Ovary (tissue), 9 donors: ENCODE data around the gene SH3RF3. TPM values are rescaled to one million over a fixed set of nuclear protein-coding genes. Genes with fewer than 3 reads are reported as not detected.
A peak's percentile ranks its signal among the peaks of the same experiment; 100 is the strongest.

Source experiments
- DNase-seq, 5 donors: peaks; one replicate each; pipeline ENCODE4 v3.0.0-alpha.2; 2019 to 2020
- H3K27ac ChIP-seq, 2 donors: fragments of 200-600 bp; one replicate each; pipeline versions ENCODE4 v1.5.1 to v1.8.0; 2019 to 2022
- H3K27me3 ChIP-seq: fragments of 200-600 bp; one replicate; pipeline ENCODE4 v1.8.0; 2022
- H3K36me3 ChIP-seq: fragments of 200-600 bp; sonication (generic); one replicate; pipeline ENCODE4 v1.5.1; 2019
- H3K4me1 ChIP-seq: one replicate; pipeline ENCODE4 v1.8.1; 2013; ENCODE audit warnings: mild to moderate bottlenecking, moderate library complexity; ENCODE audit not compliant: insufficient read depth
- H3K4me3 ChIP-seq: fragments of 200-600 bp; sonication (generic); one replicate; pipeline ENCODE4 v1.5.1; 2017
- H3K9me3 ChIP-seq, 2 donors: fragments of 200-600 bp in 1 of 2; sonication (generic) in 1 of 2; one replicate each; pipeline versions ENCODE4 v1.5.1 to v1.8.1; 2013 to 2019; ENCODE audit warnings: mild to moderate bottlenecking in 1 of 2, moderate library complexity in 1 of 2
- EP300 ChIP-seq: sonication (generic); formaldehyde crosslinking; IDR thresholded peaks from one replicate; pipeline ENCODE4 v1.6.1; 2017; ENCODE audit warnings: antibody characterized with exemption
- POLR2A ChIP-seq: fragments of 450-650 bp; IDR thresholded peaks from one replicate; pipeline ENCODE4 v1.6.1; 2017; ENCODE audit warnings: antibody characterized with exemption, mild to moderate bottlenecking, moderate library complexity
- WGBS, 3 donors: extraction: QIAGEN DNeasy Blood & Tissue Kit in 1 of 3; methylation state at CpG; one replicate each; pipeline versions ENCODE4 v1.1.5 to v1.1.7; 2013 to 2017; 5-methylcytosine and 5-hydroxymethylcytosine counted together
- intact Hi-C, 4 donors: fragments of 100-400 bp; cut with DNase I; formaldehyde crosslinking; loops; one replicate each; pipeline versions ENCODE4 v1.11.0 to v1.15.1; 2022 to 2023
- polyA plus RNA-seq, 2 donors: library from polyadenylated mRNA; stranded (reverse); fragments of 200-250 nt in 1 of 2; fragments of 350-450 nt in 1 of 2; fragmentation: Illumina TruSeq in 1 of 2; extraction: RNeasy Lipid Tissue Mini Kit (QIAGEN cat#74804) in 1 of 2; gene quantifications; one replicate each; pipeline ENCODE4 v1.2.3, GENCODE V29; 2013 to 2014
- total RNA-seq, 7 donors: library from RNA; depleted of rRNA in 2 of 7; stranded (reverse); fragments of >200 nt in 2 of 7; fragmentation: NEBNext Ultra II Directional in 3 of 7; extraction: Animal tissue kit (Norgen Biotek cat#: 25700) in 3 of 7; gene quantifications; one replicate each; pipeline versions ENCODE4 v1.1.0 to v1.2.4, GENCODE V29; 2016 to 2023
- TF ChIP-seq, protein P1 (sequence below), 3 donors: fragments of 450-650 bp in 2 of 3; fragments of 200-600 bp in 1 of 3; IDR thresholded peaks; one replicate each; pipeline versions ENCODE4 v1.5.1 to v1.8.0; 2016 to 2022; ENCODE audit warnings: antibody characterized with exemption in 3 of 3, mild to moderate bottlenecking in 1 of 3
- donor health status: DM: no; HTN: no; CAD: no; lungs with moderate emphysema.
- donor health status: DM: no; HTN: no; CAD: no.
- donor health status: Bipolar disorder and iron deficiency.
- donor health status: DM: yes; HTN: yes; CAD: no.
- donor health status: DM: no; HTN: no; CAD: no.
- donor health status: DM: yes; HTN: yes; CAD: no.

The SH3RF3 gene
- total and polyA plus RNA-seq, 9 donors, result 2.7 to 10.1 (median 4.5) TPM

DNA sequence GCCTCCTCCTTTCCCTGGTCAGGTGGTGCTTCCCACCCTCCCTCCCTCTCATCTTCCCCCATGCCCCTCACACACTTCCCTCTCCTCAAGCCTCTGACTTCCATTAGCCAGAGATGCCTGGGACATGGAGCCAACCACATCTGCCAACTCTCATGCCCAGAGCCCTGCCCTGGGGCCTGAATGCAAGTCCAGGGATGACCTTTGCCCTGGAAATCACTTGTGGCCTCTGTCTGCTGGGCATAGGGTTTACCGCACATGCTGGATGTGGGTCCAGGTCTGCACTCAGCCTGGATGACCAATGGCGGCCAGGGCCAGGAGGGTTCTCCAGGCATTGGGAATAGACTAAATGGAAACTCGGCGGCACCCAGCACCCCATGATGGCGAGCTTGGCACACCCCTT is 385.9 kb downstream of the SH3RF3 start:
- 96 to 100% (median 96%) methylated on average over 5 of the region's 5 CpGs for WGBS, 3 donors
- Histone ChIP-seq H3K27me3 (no peaks in the 10 kb centered on the region), H3K27ac (peak overlapping the region in 1 of 2 donors; percentile 55), H3K4me3 (no peak overlapping the region), H3K4me1 (peaks cover 10% of the 10 kb centered on the region), H3K36me3 (no peaks in the 10 kb centered on the region), H3K9me3 (no peaks in the 10 kb centered on the region)
- no peak for TF ChIP-seq POLR2A
- no peak for TF ChIP-seq EP300
- TF ChIP-seq, protein P1, sequence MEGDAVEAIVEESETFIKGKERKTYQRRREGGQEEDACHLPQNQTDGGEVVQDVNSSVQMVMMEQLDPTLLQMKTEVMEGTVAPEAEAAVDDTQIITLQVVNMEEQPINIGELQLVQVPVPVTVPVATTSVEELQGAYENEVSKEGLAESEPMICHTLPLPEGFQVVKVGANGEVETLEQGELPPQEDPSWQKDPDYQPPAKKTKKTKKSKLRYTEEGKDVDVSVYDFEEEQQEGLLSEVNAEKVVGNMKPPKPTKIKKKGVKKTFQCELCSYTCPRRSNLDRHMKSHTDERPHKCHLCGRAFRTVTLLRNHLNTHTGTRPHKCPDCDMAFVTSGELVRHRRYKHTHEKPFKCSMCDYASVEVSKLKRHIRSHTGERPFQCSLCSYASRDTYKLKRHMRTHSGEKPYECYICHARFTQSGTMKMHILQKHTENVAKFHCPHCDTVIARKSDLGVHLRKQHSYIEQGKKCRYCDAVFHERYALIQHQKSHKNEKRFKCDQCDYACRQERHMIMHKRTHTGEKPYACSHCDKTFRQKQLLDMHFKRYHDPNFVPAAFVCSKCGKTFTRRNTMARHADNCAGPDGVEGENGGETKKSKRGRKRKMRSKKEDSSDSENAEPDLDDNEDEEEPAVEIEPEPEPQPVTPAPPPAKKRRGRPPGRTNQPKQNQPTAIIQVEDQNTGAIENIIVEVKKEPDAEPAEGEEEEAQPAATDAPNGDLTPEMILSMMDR (IDR thresholded peaks at IDR 0.05), result no peak
- DNase-seq, result no peak
- intact Hi-C loops, result loop anchor here in 1 of 4 donors (5.0 kb wide), 1 partner anchor 388 kb away; the partner anchor contains the start of gene SH3RF3

GRCh38 chr2:109516445-109517117 is 387.6 kb downstream of the SH3RF3 start:
- Histone ChIP-seq H3K4me1 (peaks cover 10% of the 10 kb centered on the region), H3K27me3 (no peaks in the 10 kb centered on the region), H3K4me3 (no peak overlapping the region), H3K36me3 (no peaks in the 10 kb centered on the region), H3K27ac (no peak overlapping the region), H3K9me3 (no peaks in the 10 kb centered on the region)
- intact Hi-C loops, result no loop called here
- no peak for DNase-seq
- WGBS, 3 donors, result 76 to 87% (median 80%) methylated on average over 20 of the region's 20 CpGs
- TF ChIP-seq, protein P1 (IDR thresholded peaks at IDR 0.05), result no peak
- no peak for TF ChIP-seq EP300
- no peak for TF ChIP-seq POLR2A

DNA sequence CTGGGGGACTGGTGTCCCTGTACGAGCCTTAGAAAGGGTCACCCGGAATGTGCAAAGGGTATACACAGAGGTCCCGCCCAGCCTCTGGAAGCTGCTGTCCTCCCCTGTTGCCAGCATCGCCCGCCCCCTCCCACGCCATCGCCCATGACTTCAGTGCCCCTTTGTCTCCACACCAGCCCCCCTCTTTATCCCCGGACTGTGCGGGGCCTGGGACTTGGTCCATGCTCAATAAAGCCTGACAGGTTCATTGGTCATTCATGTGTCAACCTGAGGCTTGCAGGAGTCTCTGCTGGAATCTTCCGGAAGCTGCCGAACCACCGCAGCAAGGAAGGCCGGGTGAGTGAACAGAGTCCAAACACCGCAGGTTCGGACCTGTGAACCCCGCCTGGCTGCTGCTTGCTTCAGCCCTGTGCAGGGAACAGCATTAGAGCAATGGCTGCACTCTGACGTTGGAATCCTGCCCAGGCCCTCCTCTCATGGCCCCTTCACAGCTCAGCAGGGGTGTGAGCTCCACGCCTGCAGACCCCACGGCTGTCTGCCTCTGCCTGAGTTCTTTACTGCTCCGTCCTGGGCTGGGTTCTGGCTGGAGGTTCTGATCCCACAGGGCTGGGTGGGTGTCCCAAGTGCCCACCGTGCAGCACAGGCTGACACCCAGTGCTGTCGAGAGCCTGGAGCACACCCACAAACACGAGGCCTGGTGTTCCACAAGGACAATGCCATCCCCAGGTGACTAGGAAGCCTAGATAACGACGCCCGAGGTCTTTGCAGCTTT is 388.3 kb downstream of the SH3RF3 start:
- TF ChIP-seq EP300 (no peak), POLR2A (no peak)
- TF ChIP-seq, protein P1 (IDR thresholded peaks at IDR 0.05), result no peak
- intact Hi-C loops, result no loop called here
- 86 to 93% (median 90%) methylated on average over 23 to 26 of the region's 26 CpGs for WGBS, 3 donors

GRCh38 chr2:109519513-109519912 is 390.5 kb downstream of the SH3RF3 start:
- DNase-seq, result no peak
- Histone ChIP-seq H3K9me3 (no peaks in the 10 kb centered on the region), H3K36me3 (no peaks in the 10 kb centered on the region), H3K27ac (no peak overlapping the region), H3K4me3 (no peak overlapping the region), H3K4me1 (peaks cover under 1% of the 10 kb centered on the region), H3K27me3 (no peaks in the 10 kb centered on the region)
- TF ChIP-seq EP300, result no peak
- TF ChIP-seq, protein P1 (IDR thresholded peaks at IDR 0.05), result no peak
- no peak for TF ChIP-seq POLR2A
- 88 to 96% (median 93%) methylated on average over 4 of the region's 4 CpGs for WGBS, 3 donors
- intact Hi-C loops, result no loop called here

More for the DNA sequence above, 388.3 kb downstream of the SH3RF3 start:
- no peak for DNase-seq
- no peaks in the 10 kb centered on the region for H3K27me3 ChIP-seq
- H3K4me3 ChIP-seq, result no peak overlapping the region
- no peak overlapping the region for H3K27ac ChIP-seq
- no peaks in the 10 kb centered on the region for H3K9me3 ChIP-seq
- H3K36me3 ChIP-seq, result no peaks in the 10 kb centered on the region
- peaks cover 10% of the 10 kb centered on the region for H3K4me1 ChIP-seq
